Keratinocyte (primary cell): ENCODE data around the gene COL4A6. TPM values are rescaled to one million over a fixed set of nuclear protein-coding genes. Genes with fewer than 3 reads are reported as not detected.
A peak's percentile ranks its signal among the peaks of the same experiment; 100 is the strongest.

Source experiments
- DNase-seq: peaks from one replicate; pipeline ENCODE4 v3.0.0-alpha.2; 2011; ENCODE audit warnings: low read depth, missing footprints, low spot score
- FAIRE-seq: peaks from 2 replicates; lab custom pipeline; 2011; peaks lifted over from hg19 to GRCh38; lab: Jason Lieb, UNC
- H2AFZ ChIP-seq: 2 replicates; pipeline ENCODE4 v1.6.0; 2012; ENCODE audit warnings: low read length, control low read depth, inconsistent platforms; ENCODE audit not compliant: control insufficient read depth
- H3K27ac ChIP-seq: 2 replicates; pipeline ENCODE4 v1.5.1; 2011; ENCODE audit warnings: low read length; ENCODE audit not compliant: control insufficient read depth, insufficient read depth
- H3K27me3 ChIP-seq: 3 replicates; pipeline ENCODE4 v1.6.0; 2011; ENCODE audit warnings: low read length; ENCODE audit not compliant: control insufficient read depth, insufficient read depth; ENCODE audit errors: extremely low read depth
- H3K36me3 ChIP-seq, 2 experiments: 2 replicates in 1 of 2; 3 replicates in 1 of 2; pipeline ENCODE4 v1.5.1; 2011; ENCODE audit warnings: low read length in 2 of 2, mild to moderate bottlenecking in 1 of 2; ENCODE audit not compliant: control insufficient read depth in 2 of 2, insufficient read depth in 2 of 2; ENCODE audit errors: extremely low read depth in 1 of 2
- H3K4me1 ChIP-seq: 3 replicates; pipeline ENCODE4 v1.5.1; 2011; ENCODE audit warnings: low read length; ENCODE audit not compliant: control insufficient read depth, insufficient read depth; ENCODE audit errors: extremely low read depth
- H3K4me2 ChIP-seq: 3 replicates; pipeline ENCODE4 v1.6.0; 2011; ENCODE audit warnings: low read depth, low read length; ENCODE audit not compliant: control insufficient read depth, insufficient read depth; ENCODE audit errors: extremely low read depth
- H3K4me3 ChIP-seq, 3 experiments: fragments of 200-600 bp in 1 of 3; sonication (generic) in 1 of 3; 2 replicates in 2 of 3; 3 replicates in 1 of 3; pipeline ENCODE4 v1.5.1; 2011 to 2016; ENCODE audit warnings: low read length in 3 of 3, mild to moderate bottlenecking in 3 of 3, control low read depth in 2 of 3, inconsistent platforms in 1 of 3, low read depth in 1 of 3, mixed read lengths in 1 of 3, mixed run types in 1 of 3, moderate library complexity in 1 of 3; ENCODE audit not compliant: control insufficient read depth in 2 of 3, insufficient read depth in 2 of 3; ENCODE audit errors: extremely low read depth in 1 of 3
- H3K79me2 ChIP-seq: 2 replicates; pipeline ENCODE4 v1.6.0; 2012; ENCODE audit warnings: low read length; ENCODE audit not compliant: control insufficient read depth, insufficient read depth
- H3K9ac ChIP-seq: 3 replicates; pipeline ENCODE4 v1.6.0; 2011; ENCODE audit warnings: low read length; ENCODE audit not compliant: control insufficient read depth, insufficient read depth; ENCODE audit errors: extremely low read depth
- H3K9me1 ChIP-seq: 3 replicates; pipeline ENCODE4 v1.6.0; 2011; ENCODE audit warnings: low read length; ENCODE audit not compliant: control insufficient read depth, insufficient read depth; ENCODE audit errors: extremely low read depth
- H3K9me3 ChIP-seq: 2 replicates; pipeline ENCODE4 v1.5.1; 2012; ENCODE audit warnings: low read depth, low read length; ENCODE audit not compliant: control insufficient read depth
- H4K20me1 ChIP-seq: 3 replicates; pipeline ENCODE4 v1.6.0; 2011; ENCODE audit warnings: low read length; ENCODE audit not compliant: control insufficient read depth, insufficient read depth; ENCODE audit errors: extremely low read depth
- CTCF ChIP-seq, 3 experiments: IDR thresholded peaks in 1 of 3; conservative IDR thresholded peaks in 1 of 3; optimal IDR thresholded peaks in 1 of 3; 2 replicates in 2 of 3; 3 replicates in 1 of 3; pipeline versions ENCODE3 to v1.5.1; 2011; ENCODE audit warnings: low read length in 3 of 3, mild to moderate bottlenecking in 3 of 3, moderate library complexity in 2 of 3, control low read depth in 1 of 3, inconsistent platforms in 1 of 3; ENCODE audit not compliant: insufficient read depth in 2 of 3; ENCODE audit errors: extremely low read depth in 1 of 3
- EZH2 ChIP-seq: IDR thresholded peaks from one replicate; pipeline ENCODE4 v1.6.1; 2012; ENCODE audit warnings: inconsistent platforms, mild to moderate bottlenecking, low read length, moderate library complexity
- dilution Hi-C: fragments of 300-500 bp; cut with MboI; formaldehyde crosslinking; loops from one replicate; pipeline ENCODE4 v1.7.0; 2020; ENCODE audit warnings: low sequenced_read_pairs; ENCODE audit not compliant: extremely low pct_ligation_motif_present
- polyA plus RNA-seq, 5 experiments: library from polyadenylated mRNA; depleted of rRNA in 3 of 5; stranded (reverse) in 3 of 5; stranded (forward) in 1 of 5; unstranded in 1 of 5; fragments of >200 nt; gene quantifications; 1 replicate in 1 of 5; 2 replicates in 3 of 5; 3 replicates in 1 of 5; pipeline versions ENCODE4 v1.2.1 to v1.2.3, GENCODE V29; 2011 to 2012; ENCODE audit warnings: missing spikeins in 2 of 5, low read depth in 1 of 5, low replicate concordance in 1 of 5

The COL4A6 gene
- polyA plus RNA-seq, 1 donor (not counting 4 experiments of a cell fraction or from before 2014, with no cell fraction given), result 18.8 TPM

DNA sequence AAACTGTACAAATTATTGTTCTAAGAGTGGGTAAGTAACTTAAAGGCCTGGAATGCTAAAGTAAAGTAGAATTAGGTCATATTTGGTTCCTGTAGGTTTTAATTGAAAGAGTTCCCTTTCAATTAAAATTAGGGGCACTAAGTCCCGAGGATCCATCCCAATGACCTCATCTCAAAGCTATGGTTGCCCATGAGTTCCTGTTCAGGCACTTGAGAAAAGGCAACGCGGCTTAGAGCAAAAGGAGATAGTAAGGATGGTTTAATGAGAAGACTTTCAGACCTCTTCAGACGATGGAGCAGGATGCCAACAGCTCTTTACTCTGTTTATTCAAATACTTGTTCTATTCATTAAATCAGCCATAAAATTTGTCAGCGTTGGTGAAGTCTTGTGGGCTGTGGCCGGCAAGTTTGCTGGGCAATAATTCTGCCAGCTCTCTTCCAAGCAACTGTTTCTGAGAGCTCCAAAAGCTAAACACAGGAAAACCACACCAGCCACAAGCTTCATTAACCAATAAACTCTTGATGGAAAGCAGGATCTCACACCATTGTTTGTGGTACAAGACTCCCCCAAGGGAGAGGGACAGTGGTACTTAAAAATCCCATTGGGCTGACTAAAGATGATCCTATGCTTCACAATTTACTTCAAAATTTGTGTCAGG, 167.4 kb downstream of the COL4A6 start:
- Histone ChIP-seq H4K20me1 (no peaks in the 10 kb centered on the region), H3K79me2 (no peaks in the 10 kb centered on the region), H3K9me1 (no peaks in the 10 kb centered on the region), H3K27me3 (peaks cover 4% of the 10 kb centered on the region), H3K4me3 (no peak overlapping the region), H3K9ac (no peak overlapping the region), H3K36me3 (no peaks in the 10 kb centered on the region), H3K9me3 (no peaks in the 10 kb centered on the region), H2AFZ (no peak overlapping the region), H3K4me2 (peak overlapping the region; percentile 63), H3K27ac (peak overlapping the region; percentile 74), H3K4me1 (peaks cover 32% of the 10 kb centered on the region)
- DNase-seq (no peak), FAIRE-seq (peak; percentile 76)
- no peak for TF ChIP-seq EZH2
- TF ChIP-seq CTCF (optimal IDR thresholded peaks at IDR 0.05 in 1 of 3, IDR thresholded peaks at IDR 0.05 in 1 of 3, conservative IDR thresholded peaks at IDR 0.05 in 1 of 3; ENCODE audit: extremely low read depth in 1 of 3, insufficient read depth in 2 of 3, low read length in 3 of 3), result no peak
- dilution Hi-C loops, result no loop called here

DNA sequence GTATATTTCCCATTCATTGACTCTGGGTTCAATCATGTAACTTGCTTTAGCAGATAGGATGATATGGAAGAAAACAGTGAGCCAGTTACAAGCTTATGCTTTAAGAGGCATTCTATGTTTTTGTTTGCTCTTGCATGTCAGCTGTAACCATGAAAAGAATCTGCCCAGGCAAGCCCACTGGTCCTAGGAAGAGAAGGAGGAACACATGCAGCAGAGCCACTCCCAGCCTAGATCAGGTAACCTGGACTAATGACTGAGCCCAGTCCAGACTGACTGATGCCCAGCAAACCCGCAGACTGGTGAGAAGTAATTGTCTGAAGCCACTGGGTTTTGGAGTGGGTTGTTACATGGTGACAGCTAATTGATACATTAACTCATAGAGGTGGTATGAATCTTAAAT, 167.9 kb downstream of the COL4A6 start:
- Histone ChIP-seq H3K36me3 (no peaks in the 10 kb centered on the region), H3K9ac (no peak overlapping the region), H3K27me3 (no peaks in the 10 kb centered on the region), H3K4me1 (peaks cover 32% of the 10 kb centered on the region), H4K20me1 (no peaks in the 10 kb centered on the region), H3K4me3 (no peak overlapping the region), H3K9me1 (no peaks in the 10 kb centered on the region), H3K27ac (peak overlapping the region; percentile 74), H2AFZ (no peak overlapping the region), H3K79me2 (no peaks in the 10 kb centered on the region), H3K4me2 (peak overlapping the region; percentile 63), H3K9me3 (no peaks in the 10 kb centered on the region)
- dilution Hi-C loops, result no loop called here
- FAIRE-seq (peak; percentile 91), DNase-seq (peak; percentile 33)
- TF ChIP-seq CTCF (optimal IDR thresholded peaks at IDR 0.05 in 1 of 3, IDR thresholded peaks at IDR 0.05 in 1 of 3, conservative IDR thresholded peaks at IDR 0.05 in 1 of 3; ENCODE audit: extremely low read depth in 1 of 3, insufficient read depth in 2 of 3, low read length in 3 of 3) (no peak), EZH2 (no peak)
